Breast epithelium (tissue), 4 donors: ENCODE results near the gene CTU1. TPM values are rescaled to one million over a fixed set of nuclear protein-coding genes. Genes with fewer than 3 reads are reported as not detected.

Source experiments
- DNase-seq, 2 donors: peaks; one replicate each; pipeline ENCODE4 v3.0.0-alpha.2; 2019; ENCODE audit warnings: low spot score in 2 of 2
- H3K27ac ChIP-seq, 2 donors: fragments of 200-600 bp; sonication (generic) in 1 of 2; one replicate each; pipeline ENCODE4 v1.5.1; 2016 to 2019; ENCODE audit warnings: mild to moderate bottlenecking in 1 of 2
- H3K27me3 ChIP-seq, 2 donors: fragments of 200-600 bp; sonication (generic) in 1 of 2; one replicate each; pipeline versions ENCODE4 v1.5.1 to v1.6.0; 2017 to 2019; ENCODE audit warnings: control low read depth in 1 of 2, mild to moderate bottlenecking in 1 of 2
- H3K36me3 ChIP-seq: fragments of 200-600 bp; one replicate; pipeline ENCODE4 v1.5.1; 2019
- H3K4me1 ChIP-seq, 2 donors: fragments of 200-600 bp; sonication (generic); one replicate each; pipeline ENCODE4 v1.5.1; 2016 to 2019; ENCODE audit warnings: control low read depth in 1 of 2
- H3K4me3 ChIP-seq, 3 donors: fragments of 200-600 bp; sonication (generic); 1 replicate in 2 of 3; 2 replicates in 1 of 3; pipeline ENCODE4 v1.5.1; 2016 to 2019; ENCODE audit warnings: mild to moderate bottlenecking in 3 of 3, moderate library complexity in 2 of 3
- H3K9me3 ChIP-seq, 2 donors: fragments of 200-600 bp; sonication (generic) in 1 of 2; one replicate each; pipeline ENCODE4 v1.5.1; 2016 to 2019; ENCODE audit warnings: control low read depth in 1 of 2
- POLR2A ChIP-seq: fragments of 450-650 bp; IDR thresholded peaks from one replicate; pipeline ENCODE4 v1.6.1; 2016; ENCODE audit warnings: antibody characterized with exemption, mild to moderate bottlenecking, moderate library complexity
- POLR2AphosphoS5 ChIP-seq, 3 donors: sonication (generic); formaldehyde crosslinking; IDR thresholded peaks; one replicate each; pipeline ENCODE4 v1.6.1; 2017; ENCODE audit warnings: antibody characterized with exemption in 3 of 3
- intact Hi-C: fragments of 100-400 bp; cut with DNase I; formaldehyde crosslinking; loops from one replicate; pipeline ENCODE4 v1.15.1; 2023; ENCODE audit warnings: low total_unique reads
- total RNA-seq, 3 donors: library from RNA; depleted of rRNA; stranded (reverse); fragments of >200 nt; gene quantifications; one replicate each; pipeline ENCODE4 v1.1.0, GENCODE V29; 2016
- TF ChIP-seq, protein P1 (sequence below), 3 donors: fragments of 450-650 bp; IDR thresholded peaks; one replicate each; pipeline ENCODE4 v1.5.1; 2016 to 2017; ENCODE audit warnings: antibody characterized with exemption in 3 of 3, mild to moderate bottlenecking in 3 of 3, moderate library complexity in 3 of 3

Gene CTU1
- total RNA-seq, 3 donors from 2014 or later = 5.6 to 10.1 (median 9.2) TPM

DNA sequence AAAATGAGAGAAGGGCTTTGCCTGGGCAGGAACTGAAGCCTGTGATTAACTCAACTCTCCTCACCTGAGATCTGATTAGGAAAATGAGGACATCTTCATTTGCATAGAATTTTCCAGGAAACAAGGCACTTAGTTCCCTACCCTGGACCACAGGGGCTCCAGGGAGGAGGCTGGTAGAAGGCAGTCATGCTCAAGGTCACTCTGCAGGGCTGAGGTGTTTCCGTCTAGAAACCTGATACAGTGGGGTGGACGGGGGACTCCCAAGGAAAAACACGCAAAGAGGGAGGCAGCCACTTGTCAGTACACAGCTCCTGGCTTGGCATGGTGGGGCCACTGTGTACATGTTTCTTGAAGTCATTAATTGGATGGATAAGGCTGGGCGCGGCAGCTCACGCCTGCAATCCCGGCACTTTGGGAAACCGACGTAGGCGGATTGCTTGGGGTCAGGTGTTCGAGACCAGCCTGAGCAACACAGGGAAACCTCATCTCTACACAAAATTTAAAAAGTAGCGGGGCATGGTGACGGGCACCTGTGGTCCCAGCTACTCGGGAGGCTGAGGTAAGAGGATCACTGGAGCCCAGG is 31.5 kb downstream of the CTU1 start:
- Histone ChIP-seq H3K4me1 (no peaks in the 10 kb centered on the region), H3K36me3 (no peaks in the 10 kb centered on the region), H3K4me3 (no peak overlapping the region), H3K27ac (no peak overlapping the region), H3K9me3 (no peaks in the 10 kb centered on the region), H3K27me3 (no peaks in the 10 kb centered on the region)
- intact Hi-C loops = loop anchor here (2.0 kb wide), 1 partner anchor 14 kb away; no protein-coding TSS in a partner anchor
- DNase-seq = no peak
- TF ChIP-seq, protein P1, sequence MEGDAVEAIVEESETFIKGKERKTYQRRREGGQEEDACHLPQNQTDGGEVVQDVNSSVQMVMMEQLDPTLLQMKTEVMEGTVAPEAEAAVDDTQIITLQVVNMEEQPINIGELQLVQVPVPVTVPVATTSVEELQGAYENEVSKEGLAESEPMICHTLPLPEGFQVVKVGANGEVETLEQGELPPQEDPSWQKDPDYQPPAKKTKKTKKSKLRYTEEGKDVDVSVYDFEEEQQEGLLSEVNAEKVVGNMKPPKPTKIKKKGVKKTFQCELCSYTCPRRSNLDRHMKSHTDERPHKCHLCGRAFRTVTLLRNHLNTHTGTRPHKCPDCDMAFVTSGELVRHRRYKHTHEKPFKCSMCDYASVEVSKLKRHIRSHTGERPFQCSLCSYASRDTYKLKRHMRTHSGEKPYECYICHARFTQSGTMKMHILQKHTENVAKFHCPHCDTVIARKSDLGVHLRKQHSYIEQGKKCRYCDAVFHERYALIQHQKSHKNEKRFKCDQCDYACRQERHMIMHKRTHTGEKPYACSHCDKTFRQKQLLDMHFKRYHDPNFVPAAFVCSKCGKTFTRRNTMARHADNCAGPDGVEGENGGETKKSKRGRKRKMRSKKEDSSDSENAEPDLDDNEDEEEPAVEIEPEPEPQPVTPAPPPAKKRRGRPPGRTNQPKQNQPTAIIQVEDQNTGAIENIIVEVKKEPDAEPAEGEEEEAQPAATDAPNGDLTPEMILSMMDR (IDR thresholded peaks at IDR 0.05) = no peak
- no peak for TF ChIP-seq POLR2AphosphoS5 (IDR thresholded peaks at IDR 0.05)

GRCh38 chr19:51075998-51076397 is 32.2 kb downstream of the CTU1 start:
- Histone ChIP-seq H3K4me1 (no peaks in the 10 kb centered on the region), H3K36me3 (no peaks in the 10 kb centered on the region), H3K27ac (no peak overlapping the region), H3K9me3 (no peaks in the 10 kb centered on the region), H3K4me3 (no peak overlapping the region), H3K27me3 (no peaks in the 10 kb centered on the region)
- DNase-seq = no peak
- intact Hi-C loops = loop anchor here (2.0 kb wide), 1 partner anchor 15 kb away; no protein-coding TSS in a partner anchor
- TF ChIP-seq, protein P1 (IDR thresholded peaks at IDR 0.05) = no peak
- TF ChIP-seq POLR2A = no peak
- TF ChIP-seq POLR2AphosphoS5 (IDR thresholded peaks at IDR 0.05) = no peak

DNA sequence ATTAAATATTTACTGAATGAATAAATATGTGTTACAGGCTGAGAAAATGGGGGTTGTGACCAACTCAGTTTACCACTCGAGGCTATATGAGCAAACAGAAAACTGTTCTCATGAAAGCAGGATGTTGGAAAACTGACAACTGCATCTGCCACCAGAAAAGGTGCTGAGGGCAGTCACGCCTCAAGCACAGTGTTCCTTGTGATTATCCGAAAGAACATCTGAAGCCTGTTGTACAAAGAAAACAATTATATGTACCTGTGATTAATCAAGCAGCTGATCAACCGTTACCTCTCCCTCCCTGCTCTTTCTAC is 37.2 kb downstream of the CTU1 start:
- Histone ChIP-seq H3K36me3 (no peaks in the 10 kb centered on the region), H3K9me3 (no peaks in the 10 kb centered on the region), H3K27ac (peak overlapping the region in 1 of 2 donors; percentile 43), H3K4me1 (no peaks in the 10 kb centered on the region), H3K4me3 (no peak overlapping the region), H3K27me3 (no peaks in the 10 kb centered on the region)
- TF ChIP-seq POLR2A = no peak
- DNase-seq = peak in 1 of 2 donors; percentile 56
- intact Hi-C loops = no loop called here

GRCh38 chr19:51070334-51071094 is 37.7 kb downstream of the CTU1 start:
- H3K4me1 ChIP-seq = no peaks in the 10 kb centered on the region
- no peaks in the 10 kb centered on the region for H3K36me3 ChIP-seq
- peak overlapping the region in 1 of 2 donors; percentile 43 for H3K27ac ChIP-seq
- DNase-seq = no peak
- no peaks in the 10 kb centered on the region for H3K27me3 ChIP-seq
- intact Hi-C loops = no loop called here
- no peak overlapping the region for H3K4me3 ChIP-seq
- H3K9me3 ChIP-seq = no peaks in the 10 kb centered on the region
- TF ChIP-seq, protein P1 (IDR thresholded peaks at IDR 0.05) = no peak
- TF ChIP-seq POLR2AphosphoS5 (IDR thresholded peaks at IDR 0.05) (no peak), POLR2A (no peak)

- DNase-seq = no peak
- Histone ChIP-seq H3K4me3 (no peak overlapping the region), H3K4me1 (no peaks in the 10 kb centered on the region), H3K27me3 (no peaks in the 10 kb centered on the region), H3K9me3 (no peaks in the 10 kb centered on the region), H3K27ac (no peak overlapping the region), H3K36me3 (no peaks in the 10 kb centered on the region)
- intact Hi-C loops = no loop called here
- TF ChIP-seq, protein P1 (IDR thresholded peaks at IDR 0.05) = no peak
- no peak for TF ChIP-seq POLR2A
- no peak for TF ChIP-seq POLR2AphosphoS5 (IDR thresholded peaks at IDR 0.05)
These were observed 41.6 kb downstream of the CTU1 start for GRCh38 chr19:51066393-51067186.
